Activated CD4-positive, alpha-beta memory T cell treated with anti-CD3 and anti-CD28 coated beads, Interleukin-2, amount 10 ng/mL, durations not matched to agents 7 days and 5 days (primary cell): ENCODE data around the gene PAX2. TPM values are rescaled to one million over a fixed set of nuclear protein-coding genes. Genes with fewer than 3 reads are reported as not detected.

Experiments
- CTCF ChIA-PET: fragments of 350-600 bp; sonication (Branson Sonifier 250); formaldehyde crosslinking; loops from one replicate; lab custom pipeline; 2021; ENCODE audit warnings: antibody characterized with exemption, inconsistent platforms; lab: Charles Lee
- POLR2A ChIA-PET: fragments of 350-600 bp; sonication (Branson Sonifier 250); formaldehyde crosslinking; loops from one replicate; lab custom pipeline; 2021; ENCODE audit warnings: antibody characterized with exemption; lab: Charles Lee
- DNase-seq: peaks from one replicate; pipeline ENCODE4 v3.0.0-alpha.2; 2020
- H3K27ac Mint-ChIP-seq: one replicate; pipeline ENCODE4 v1.8.0; 2021; ENCODE audit warnings: mild to moderate bottlenecking, mixed read lengths
- H3K27me3 Mint-ChIP-seq: one replicate; pipeline ENCODE4 v1.8.0; 2021; ENCODE audit warnings: mixed read lengths
- H3K36me3 Mint-ChIP-seq: one replicate; pipeline ENCODE4 v1.8.0; 2021; ENCODE audit warnings: low read depth, mixed read lengths
- H3K4me1 Mint-ChIP-seq: one replicate; pipeline ENCODE4 v1.8.0; 2021; ENCODE audit warnings: mixed read lengths
- H3K4me3 Mint-ChIP-seq: one replicate; pipeline ENCODE4 v1.8.0; 2021; ENCODE audit warnings: mild to moderate bottlenecking, mixed read lengths
- H3K9me3 Mint-ChIP-seq: one replicate; pipeline ENCODE4 v1.8.0; 2021; ENCODE audit warnings: mixed read lengths
- total RNA-seq, 2 experiments: library from RNA; stranded (reverse); gene quantifications; one replicate each; pipeline ENCODE4 v1.2.3, GENCODE V29; 2021

Gene PAX2
- total RNA-seq, 2 experiments from 2014 or later, result not detected

DNA sequence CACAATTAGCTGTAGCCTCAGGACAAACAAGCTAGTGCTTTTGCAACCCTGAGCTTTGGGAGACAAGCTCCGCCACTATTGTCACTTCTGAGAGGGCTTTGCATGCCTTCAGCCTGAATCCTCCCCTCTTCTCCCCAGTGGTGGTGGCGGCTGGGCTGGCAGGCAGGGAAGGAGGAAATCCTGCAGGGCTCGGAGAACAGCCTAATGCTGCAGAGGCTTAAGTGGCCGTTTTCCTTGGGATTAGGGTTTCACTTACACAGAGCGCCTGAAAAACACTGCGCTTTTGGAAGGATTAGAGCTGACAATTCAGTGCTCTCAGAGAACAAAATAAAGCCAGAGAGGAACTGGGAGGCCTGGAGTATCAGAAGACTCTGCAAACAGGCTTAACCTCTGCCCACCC is 71.3 kb downstream of the PAX2 start:
- no peak for DNase-seq

DNA sequence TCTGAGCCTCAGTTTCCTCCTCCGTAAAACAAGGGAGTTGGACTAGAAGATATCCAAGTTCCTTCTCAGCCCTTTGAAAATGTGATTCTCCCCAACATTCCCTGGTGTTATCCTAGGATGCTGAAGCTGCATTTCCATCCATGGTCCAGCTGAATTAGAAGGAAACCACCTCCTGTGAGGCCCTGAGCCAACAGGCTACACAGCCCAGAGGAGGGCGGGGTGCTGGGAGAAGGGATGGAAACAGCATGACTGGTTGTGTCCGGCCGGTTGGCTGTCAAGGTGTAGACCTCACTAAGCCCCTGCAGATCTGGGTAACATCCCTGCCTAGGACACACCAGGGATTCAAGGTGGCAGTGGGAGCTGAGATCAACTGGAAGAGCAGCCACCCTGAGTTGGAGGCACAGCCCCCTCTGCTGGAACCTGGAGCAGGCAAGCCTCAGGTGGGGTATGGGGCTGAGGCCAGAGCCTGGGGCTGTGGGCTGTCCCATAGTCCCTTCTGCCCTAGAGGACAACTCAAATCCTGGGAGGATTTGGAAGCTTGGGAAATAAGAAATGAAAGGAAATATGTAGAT is 72.0 kb downstream of the PAX2 start:
- CTCF ChIA-PET, result no interaction called here
- Mint-ChIP-seq H3K27me3 (peaks cover 61% of the 10 kb centered on the region), H3K4me1 (no peaks in the 10 kb centered on the region)

More for the DNA sequence above, 71.3 kb downstream of the PAX2 start:
- CTCF ChIA-PET, result no interaction called here
- H3K9me3 Mint-ChIP-seq, result no peaks in the 10 kb centered on the region
- peaks cover 58% of the 10 kb centered on the region for H3K27me3 Mint-ChIP-seq
- POLR2A ChIA-PET, result no interaction called here
- H3K4me1 Mint-ChIP-seq, result no peaks in the 10 kb centered on the region
- no peak overlapping the region for H3K4me3 Mint-ChIP-seq
- no peaks in the 10 kb centered on the region for H3K36me3 Mint-ChIP-seq
- no peak overlapping the region for H3K27ac Mint-ChIP-seq

GRCh38 chr10:100819424-100819823 is 74.0 kb downstream of the PAX2 start:
- Mint-ChIP-seq H3K4me3 (no peak overlapping the region), H3K9me3 (no peaks in the 10 kb centered on the region), H3K36me3 (no peaks in the 10 kb centered on the region), H3K4me1 (no peaks in the 10 kb centered on the region), H3K27me3 (peaks cover 66% of the 10 kb centered on the region), H3K27ac (no peak overlapping the region)
- POLR2A ChIA-PET, result no interaction called here
- DNase-seq, result no peak
- CTCF ChIA-PET, result no interaction called here

More for the DNA sequence above, 72.0 kb downstream of the PAX2 start:
- Mint-ChIP-seq H3K4me3 (no peak overlapping the region), H3K27ac (no peak overlapping the region), H3K9me3 (no peaks in the 10 kb centered on the region), H3K36me3 (no peaks in the 10 kb centered on the region)
- POLR2A ChIA-PET, result no interaction called here
- DNase-seq, result no peak

DNA sequence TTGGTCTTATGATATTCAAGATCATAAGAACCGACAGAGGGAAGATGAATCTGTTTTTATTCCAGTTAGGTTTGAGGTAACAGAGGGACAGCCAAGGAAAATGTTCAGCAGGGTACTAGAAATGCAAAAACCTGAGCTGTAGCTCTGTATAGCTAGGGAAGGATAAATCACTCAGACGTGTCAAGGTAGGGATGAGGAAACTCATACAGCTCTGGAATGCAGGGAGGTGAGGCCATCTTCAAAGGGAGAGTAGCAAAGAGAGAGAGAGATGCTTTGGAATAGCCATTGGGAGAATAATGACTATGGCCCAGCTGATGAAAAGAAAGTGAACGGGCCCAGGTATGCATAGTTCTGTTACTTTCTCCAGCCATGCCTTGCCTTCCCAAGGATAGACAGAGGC is 77.8 kb downstream of the PAX2 start:
- ChIA-PET POLR2A (interaction anchor here (0.7 kb wide), 1 partner anchor 379 kb away, joined by 3 read pairs; no protein-coding TSS in a partner anchor), CTCF (interaction anchor here (1.9 kb wide), 1 partner anchor 80 kb away, joined by 5 read pairs; no protein-coding TSS in a partner anchor)
- H3K27ac Mint-ChIP-seq, result no peak overlapping the region
- no peaks in the 10 kb centered on the region for H3K36me3 Mint-ChIP-seq
- H3K9me3 Mint-ChIP-seq, result no peaks in the 10 kb centered on the region
- H3K4me3 Mint-ChIP-seq, result no peak overlapping the region
- DNase-seq, result no peak
- H3K27me3 Mint-ChIP-seq, result peaks cover 76% of the 10 kb centered on the region
- H3K4me1 Mint-ChIP-seq, result peaks cover 7% of the 10 kb centered on the region

- H3K27me3 Mint-ChIP-seq, result peaks cover 80% of the 10 kb centered on the region
- ChIA-PET CTCF (interaction anchor here (1.9 kb wide), 1 partner anchor 82 kb away, joined by 5 read pairs; no protein-coding TSS in a partner anchor), POLR2A (interaction anchor here (2.2 kb wide), 1 partner anchor 10 kb away, joined by 4 read pairs; no protein-coding TSS in a partner anchor)
- H3K9me3 Mint-ChIP-seq, result no peaks in the 10 kb centered on the region
- H3K4me3 Mint-ChIP-seq, result no peak overlapping the region
- no peak overlapping the region for H3K27ac Mint-ChIP-seq
- DNase-seq, result no peak
- peaks cover 20% of the 10 kb centered on the region for H3K4me1 Mint-ChIP-seq
- H3K36me3 Mint-ChIP-seq, result peaks cover 4% of the 10 kb centered on the region
These were observed 79.5 kb downstream of the PAX2 start for GRCh38 chr10:100824886-100825285.

GRCh38 chr10:100825325-100825875 is 80.0 kb downstream of the PAX2 start:
- ChIA-PET CTCF (interaction anchor here (1.0 kb wide), 1 partner anchor 389 kb away, joined by 3 read pairs; no protein-coding TSS in a partner anchor), POLR2A (interaction anchor here (2.2 kb wide), 1 partner anchor 9 kb away, joined by 4 read pairs; no protein-coding TSS in a partner anchor)

GRCh38 chr10:100826031-100826651 is 80.8 kb downstream of the PAX2 start:
- CTCF ChIA-PET, result interaction anchor here (1.0 kb wide), 1 partner anchor 388 kb away, joined by 3 read pairs; no protein-coding TSS in a partner anchor
- peaks cover 30% of the 10 kb centered on the region for H3K4me1 Mint-ChIP-seq
- peaks cover 5% of the 10 kb centered on the region for H3K36me3 Mint-ChIP-seq
- H3K27me3 Mint-ChIP-seq, result peaks cover 84% of the 10 kb centered on the region
- POLR2A ChIA-PET, result no interaction called here
- H3K4me3 Mint-ChIP-seq, result no peak overlapping the region
- H3K9me3 Mint-ChIP-seq, result no peaks in the 10 kb centered on the region
- no peak for DNase-seq
- no peak overlapping the region for H3K27ac Mint-ChIP-seq

More at GRCh38 chr10:100825325-100825875, 80.0 kb downstream of the PAX2 start:
- H3K4me3 Mint-ChIP-seq, result no peak overlapping the region
- peaks cover 25% of the 10 kb centered on the region for H3K4me1 Mint-ChIP-seq
- peaks cover 82% of the 10 kb centered on the region for H3K27me3 Mint-ChIP-seq
- peaks cover 5% of the 10 kb centered on the region for H3K36me3 Mint-ChIP-seq
- H3K9me3 Mint-ChIP-seq, result no peaks in the 10 kb centered on the region
- no peak for DNase-seq
- H3K27ac Mint-ChIP-seq, result no peak overlapping the region

DNA sequence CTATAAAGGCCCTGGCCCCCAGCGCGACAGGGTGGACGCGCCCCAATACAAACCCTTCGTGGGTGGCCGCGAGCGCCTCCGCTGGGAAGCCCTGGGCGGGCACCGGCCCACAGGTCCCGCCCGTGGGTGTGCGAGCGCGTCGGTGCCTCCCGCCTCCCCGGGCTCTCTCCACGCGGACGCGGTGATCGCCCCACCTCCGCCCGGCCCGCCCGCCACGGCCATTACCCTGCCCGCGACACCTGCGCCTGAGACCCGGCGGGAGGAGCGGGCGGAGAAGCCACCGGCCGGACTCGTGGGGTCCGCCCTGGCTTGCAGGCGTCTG is 81.2 kb downstream of the PAX2 start:
- ChIA-PET CTCF (no interaction called here), POLR2A (no interaction called here)
- Mint-ChIP-seq H3K9me3 (no peaks in the 10 kb centered on the region), H3K4me1 (peaks cover 31% of the 10 kb centered on the region), H3K27ac (no peak overlapping the region), H3K27me3 (peaks cover 85% of the 10 kb centered on the region), H3K36me3 (peaks cover 5% of the 10 kb centered on the region), H3K4me3 (no peak overlapping the region)
- DNase-seq, result no peak

GRCh38 chr10:100826983-100827818 is 81.8 kb downstream of the PAX2 start:
- peak; percentile 24 for DNase-seq
- H3K4me3 Mint-ChIP-seq, result peak overlapping the region; percentile 56
- H3K27me3 Mint-ChIP-seq, result peaks cover 86% of the 10 kb centered on the region
- peaks cover 34% of the 10 kb centered on the region for H3K4me1 Mint-ChIP-seq
- no peaks in the 10 kb centered on the region for H3K9me3 Mint-ChIP-seq
- peaks cover 5% of the 10 kb centered on the region for H3K36me3 Mint-ChIP-seq
- POLR2A ChIA-PET, result no interaction called here
- no peak overlapping the region for H3K27ac Mint-ChIP-seq
- CTCF ChIA-PET, result no interaction called here

DNA sequence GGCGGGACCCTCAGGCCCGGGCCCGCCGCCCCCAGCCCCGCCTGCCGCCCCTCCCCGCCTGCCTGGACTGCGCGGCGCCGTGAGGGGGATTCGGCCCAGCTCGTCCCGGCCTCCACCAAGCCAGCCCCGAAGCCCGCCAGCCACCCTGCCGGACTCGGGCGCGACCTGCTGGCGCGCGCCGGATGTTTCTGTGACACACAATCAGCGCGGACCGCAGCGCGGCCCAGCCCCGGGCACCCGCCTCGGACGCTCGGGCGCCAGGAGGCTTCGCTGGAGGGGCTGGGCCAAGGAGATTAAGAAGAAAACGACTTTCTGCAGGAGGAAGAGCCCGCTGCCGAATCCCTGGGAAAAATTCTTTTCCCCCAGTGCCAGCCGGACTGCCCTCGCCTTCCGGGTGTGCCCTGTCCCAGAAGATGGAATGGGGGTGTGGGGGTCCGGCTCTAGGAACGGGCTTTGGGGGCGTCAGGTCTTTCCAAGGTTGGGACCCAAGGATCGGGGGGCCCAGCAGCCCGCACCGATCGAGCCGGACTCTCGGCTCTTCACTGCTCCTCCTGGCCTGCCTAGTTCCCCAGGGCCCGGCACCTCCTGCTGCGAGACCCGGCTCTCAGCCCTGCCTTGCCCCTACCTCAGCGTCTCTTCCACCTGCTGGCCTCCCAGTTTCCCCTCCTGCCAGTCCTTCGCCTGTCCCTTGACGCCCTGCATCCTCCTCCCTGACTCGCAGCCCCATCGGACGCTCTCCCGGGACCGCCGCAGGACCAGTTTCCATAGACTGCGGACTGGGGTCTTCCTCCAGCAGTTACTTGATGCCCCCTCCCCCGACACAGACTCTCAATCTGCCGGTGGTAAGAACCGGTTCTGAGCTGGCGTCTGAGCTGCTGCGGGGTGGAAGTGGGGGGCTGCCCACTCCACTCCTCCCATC is 82.7 kb downstream of the PAX2 start:
- H3K36me3 Mint-ChIP-seq, result peaks cover 5% of the 10 kb centered on the region
- no peak overlapping the region for H3K27ac Mint-ChIP-seq
- ChIA-PET POLR2A (no interaction called here), CTCF (no interaction called here)
- peak; percentile 44 for DNase-seq
- H3K4me1 Mint-ChIP-seq, result peaks cover 39% of the 10 kb centered on the region
- H3K27me3 Mint-ChIP-seq, result peaks cover 85% of the 10 kb centered on the region
- H3K9me3 Mint-ChIP-seq, result no peaks in the 10 kb centered on the region
- peak overlapping the region; percentile 64 for H3K4me3 Mint-ChIP-seq

- no peaks in the 10 kb centered on the region for H3K9me3 Mint-ChIP-seq
- H3K4me1 Mint-ChIP-seq, result peaks cover 39% of the 10 kb centered on the region
- peaks cover 84% of the 10 kb centered on the region for H3K27me3 Mint-ChIP-seq
- CTCF ChIA-PET, result no interaction called here
- H3K36me3 Mint-ChIP-seq, result peaks cover 5% of the 10 kb centered on the region
- H3K27ac Mint-ChIP-seq, result no peak overlapping the region
- peak; percentile 35 for DNase-seq
- peak overlapping the region; percentile 64 for H3K4me3 Mint-ChIP-seq
- POLR2A ChIA-PET, result no interaction called here
These were observed 83.3 kb downstream of the PAX2 start for GRCh38 chr10:100828738-100829096.
